Measurements from ENCODE around the gene BRCA1.
A peak's percentile ranks its signal among the peaks of the same experiment; 100 is the strongest.
"Not testable (repeated sequence)": the region's sequence is repeated elsewhere in the genome, so short reads cannot be mapped to it uniquely, and the experiment has no call there.

The BRCA1 gene

GRCh38 chr17:43000894-43001293 is 124.3 kb downstream of the BRCA1 start:
- DNase-seq, result not testable (repeated sequence)

- DNase-seq, result no peak
Measured at GRCh38 chr17:42999003-42999525, 126.1 kb downstream of the BRCA1 start.

GRCh38 chr17:42997984-42998938 is 126.9 kb downstream of the BRCA1 start, which contains the start of gene RPL27:
RPL27 (plus strand) TSS chr17:42998419; CDS start chr17:42998751, 332 bp downstream.
- peak; percentile 96 to 97 for DNase-seq

GRCh38 chr17:42997390-42997983 is 127.7 kb downstream of the BRCA1 start:
- no peak for DNase-seq
